Ishikawa (cell line): ENCODE results near the gene MFAP3L.

Experiments
- RAD21 ChIP-seq: IDR thresholded peaks from 2 replicates; pipeline ENCODE4 v1.6.1; 2012; ENCODE audit warnings: low read depth
- TAF1 ChIP-seq: IDR thresholded peaks from 2 replicates; pipeline ENCODE4 v1.6.1; 2012; ENCODE audit warnings: low read depth, mild to moderate bottlenecking
- YY1 ChIP-seq: IDR thresholded peaks from 2 replicates; pipeline ENCODE4 v1.6.1; 2012; ENCODE audit warnings: low read depth
- ZBTB7A ChIP-seq: IDR thresholded peaks from 2 replicates; pipeline ENCODE4 v1.6.1; 2012; ENCODE audit warnings: low read depth
- TF ChIP-seq, protein P1 (sequence below): IDR thresholded peaks from 2 replicates; pipeline ENCODE4 v1.6.1; 2012

DNA sequence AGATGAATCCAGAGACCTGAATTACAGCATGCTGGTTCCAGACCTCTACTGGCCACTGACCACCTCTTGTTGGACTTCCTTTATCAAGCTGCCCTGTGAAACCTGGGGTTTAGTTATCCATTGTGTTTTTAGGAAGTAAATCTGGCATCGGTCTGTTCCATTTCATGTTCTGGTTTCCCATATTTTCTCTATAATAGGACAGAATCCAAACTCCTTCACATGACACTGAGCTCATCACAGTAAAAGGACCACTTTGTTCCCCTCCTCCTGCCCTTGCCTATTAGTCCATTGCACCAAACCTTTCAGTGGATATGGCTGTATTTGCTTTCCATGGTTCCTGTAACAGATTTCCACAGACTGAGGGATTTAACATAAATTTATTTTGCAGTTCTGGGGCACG is 4.0 kb downstream of the MFAP3L start:
- no peak for TF ChIP-seq YY1
- TF ChIP-seq ZBTB7A: no peak
- no peak for TF ChIP-seq RAD21
- TF ChIP-seq, protein P1, sequence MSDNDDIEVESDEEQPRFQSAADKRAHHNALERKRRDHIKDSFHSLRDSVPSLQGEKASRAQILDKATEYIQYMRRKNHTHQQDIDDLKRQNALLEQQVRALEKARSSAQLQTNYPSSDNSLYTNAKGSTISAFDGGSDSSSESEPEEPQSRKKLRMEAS: no peak
- no peak for TF ChIP-seq TAF1
